MM.1S (cell line): ENCODE data around the gene IVNS1ABP.

ENCODE experiments used
- EZH2 ChIP-seq: fragments of 300-600 bp; sonication (generic); optimal IDR thresholded peaks from 2 replicates; pipeline ENCODE3; 2017; ENCODE audit warnings: low read depth, mild to moderate bottlenecking, antibody characterized with exemption, low read length, mixed read lengths
- EZH2phosphoT487 ChIP-seq: fragments of 300-600 bp; sonication (generic); IDR thresholded peaks from 2 replicates; pipeline ENCODE4 v1.6.1; 2018; ENCODE audit warnings: antibody characterized with exemption, low read length
- TF ChIP-seq, protein P1 (sequence below): fragments of 300-600 bp; sonication (generic); IDR thresholded peaks from 2 replicates; pipeline ENCODE4 v1.5.1; 2016; ENCODE audit warnings: antibody characterized with exemption, low read length, mixed read lengths

DNA sequence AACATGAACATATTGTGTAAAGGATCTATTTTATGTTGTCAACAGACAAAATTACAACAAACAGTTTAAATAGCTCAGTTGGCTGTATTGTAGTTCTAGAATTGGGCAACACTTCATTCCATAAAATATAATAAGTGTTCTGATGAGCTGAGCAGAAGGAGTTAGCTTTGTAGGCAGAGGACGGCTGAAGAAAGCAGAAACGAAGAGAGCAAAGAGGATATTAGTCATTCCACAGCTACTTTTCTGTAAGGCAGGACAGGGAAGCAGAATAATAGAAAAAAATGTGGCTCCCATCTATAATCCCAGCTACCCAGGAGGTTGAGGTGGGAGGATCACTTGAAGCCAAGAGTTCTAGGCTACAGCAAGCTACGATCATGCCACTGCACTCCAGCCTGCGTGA lies 20.2 kb upstream of the IVNS1ABP start:
- TF ChIP-seq, protein P1, sequence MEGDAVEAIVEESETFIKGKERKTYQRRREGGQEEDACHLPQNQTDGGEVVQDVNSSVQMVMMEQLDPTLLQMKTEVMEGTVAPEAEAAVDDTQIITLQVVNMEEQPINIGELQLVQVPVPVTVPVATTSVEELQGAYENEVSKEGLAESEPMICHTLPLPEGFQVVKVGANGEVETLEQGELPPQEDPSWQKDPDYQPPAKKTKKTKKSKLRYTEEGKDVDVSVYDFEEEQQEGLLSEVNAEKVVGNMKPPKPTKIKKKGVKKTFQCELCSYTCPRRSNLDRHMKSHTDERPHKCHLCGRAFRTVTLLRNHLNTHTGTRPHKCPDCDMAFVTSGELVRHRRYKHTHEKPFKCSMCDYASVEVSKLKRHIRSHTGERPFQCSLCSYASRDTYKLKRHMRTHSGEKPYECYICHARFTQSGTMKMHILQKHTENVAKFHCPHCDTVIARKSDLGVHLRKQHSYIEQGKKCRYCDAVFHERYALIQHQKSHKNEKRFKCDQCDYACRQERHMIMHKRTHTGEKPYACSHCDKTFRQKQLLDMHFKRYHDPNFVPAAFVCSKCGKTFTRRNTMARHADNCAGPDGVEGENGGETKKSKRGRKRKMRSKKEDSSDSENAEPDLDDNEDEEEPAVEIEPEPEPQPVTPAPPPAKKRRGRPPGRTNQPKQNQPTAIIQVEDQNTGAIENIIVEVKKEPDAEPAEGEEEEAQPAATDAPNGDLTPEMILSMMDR: no peak
- TF ChIP-seq EZH2phosphoT487 (no peak), EZH2 (no peak)
